ENCODE measurements around the gene COQ10A. TPM values are rescaled to one million over a fixed set of nuclear protein-coding genes. Genes with fewer than 3 reads are reported as not detected.

Gene COQ10A
- total RNA-seq, 1 experiment from 2014 or later: 6.9 TPM

DNA sequence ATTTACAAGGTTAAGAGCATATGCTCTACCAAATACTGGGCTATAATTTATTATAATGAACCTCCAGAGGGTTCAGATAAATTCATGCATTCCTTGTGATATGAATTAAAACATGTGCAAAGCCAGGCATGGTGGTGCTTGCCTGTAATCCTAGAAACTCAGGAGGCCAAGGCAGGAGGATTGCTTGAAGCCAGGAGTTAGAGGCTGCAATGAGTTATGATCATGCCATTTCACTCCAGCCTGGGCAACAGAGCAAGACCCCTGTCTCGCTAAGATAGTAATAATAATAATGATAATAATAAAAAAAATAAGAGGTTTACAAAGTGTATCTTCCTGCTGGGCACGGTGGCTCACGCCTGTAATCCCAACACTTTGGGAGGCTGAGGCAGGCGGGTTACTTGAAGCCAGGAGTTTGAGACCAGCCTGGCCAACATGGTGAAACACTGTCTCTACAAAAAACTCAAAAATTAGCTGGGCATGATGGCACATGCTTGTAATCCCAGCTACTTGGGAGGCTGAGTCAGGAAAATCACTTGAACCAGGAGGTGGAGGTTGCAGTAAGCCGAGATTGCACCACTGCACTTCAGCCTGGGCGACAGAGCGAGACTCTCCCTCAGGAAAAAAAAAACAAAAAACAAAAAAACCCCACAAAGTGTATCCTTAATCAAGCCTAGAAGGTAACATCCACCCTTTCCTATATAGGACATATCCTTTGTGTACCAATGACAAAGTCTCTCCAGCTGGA lies 40.7 kb downstream of the COQ10A start:
- H3K4me1 ChIP-seq (replicated peaks; ENCODE audit: insufficient read depth): no peaks in the 10 kb centered on the region
- DNase-seq: no peak
- BruUV-seq (replicated peaks): no TSS peak
- peaks cover 11% of the 10 kb centered on the region; the same call in 1 of the 2 replicates for H3F3A ChIP-seq (ENCODE audit: insufficient read depth, low read depth)
- no peaks in the 10 kb centered on the region for H4K20me1 ChIP-seq (ENCODE audit: insufficient read depth)
- no peaks in the 10 kb centered on the region for H3K79me2 ChIP-seq (ENCODE audit: low read depth)
- no peak overlapping the region for H3K4me2 ChIP-seq
- CTCF ChIA-PET: no interaction called here
- H2AFZ ChIP-seq: no peak overlapping the region
- H3K36me3 ChIP-seq (ENCODE audit: low read depth): peaks cover 8% of the 10 kb centered on the region; the same call in 1 of the 2 replicates
- intact Hi-C loops (cut with micrococcal nuclease; ENCODE audit: unreplicated experiment): no loop called here
- POLR2A ChIA-PET (ENCODE audit: unreplicated experiment): no interaction called here
- no peak overlapping the region for H3K4me3 ChIP-seq
- no peak overlapping the region for H3K27ac ChIP-seq
- H3K9me2 ChIP-seq (ENCODE audit: insufficient read depth): no peaks in the 10 kb centered on the region
- H3K9me3 ChIP-seq (ENCODE audit: insufficient read depth, low read depth): no peaks in the 10 kb centered on the region
- no peaks in the 10 kb centered on the region for H3K27me3 ChIP-seq (ENCODE audit: insufficient read depth, low read depth)
- no peak for TF ChIP-seq EZH2 (IDR thresholded peaks at IDR 0.05; ENCODE audit: low read depth)
- TF ChIP-seq, protein P1, sequence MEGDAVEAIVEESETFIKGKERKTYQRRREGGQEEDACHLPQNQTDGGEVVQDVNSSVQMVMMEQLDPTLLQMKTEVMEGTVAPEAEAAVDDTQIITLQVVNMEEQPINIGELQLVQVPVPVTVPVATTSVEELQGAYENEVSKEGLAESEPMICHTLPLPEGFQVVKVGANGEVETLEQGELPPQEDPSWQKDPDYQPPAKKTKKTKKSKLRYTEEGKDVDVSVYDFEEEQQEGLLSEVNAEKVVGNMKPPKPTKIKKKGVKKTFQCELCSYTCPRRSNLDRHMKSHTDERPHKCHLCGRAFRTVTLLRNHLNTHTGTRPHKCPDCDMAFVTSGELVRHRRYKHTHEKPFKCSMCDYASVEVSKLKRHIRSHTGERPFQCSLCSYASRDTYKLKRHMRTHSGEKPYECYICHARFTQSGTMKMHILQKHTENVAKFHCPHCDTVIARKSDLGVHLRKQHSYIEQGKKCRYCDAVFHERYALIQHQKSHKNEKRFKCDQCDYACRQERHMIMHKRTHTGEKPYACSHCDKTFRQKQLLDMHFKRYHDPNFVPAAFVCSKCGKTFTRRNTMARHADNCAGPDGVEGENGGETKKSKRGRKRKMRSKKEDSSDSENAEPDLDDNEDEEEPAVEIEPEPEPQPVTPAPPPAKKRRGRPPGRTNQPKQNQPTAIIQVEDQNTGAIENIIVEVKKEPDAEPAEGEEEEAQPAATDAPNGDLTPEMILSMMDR (conservative IDR thresholded peaks at IDR 0.05): no peak

DNA sequence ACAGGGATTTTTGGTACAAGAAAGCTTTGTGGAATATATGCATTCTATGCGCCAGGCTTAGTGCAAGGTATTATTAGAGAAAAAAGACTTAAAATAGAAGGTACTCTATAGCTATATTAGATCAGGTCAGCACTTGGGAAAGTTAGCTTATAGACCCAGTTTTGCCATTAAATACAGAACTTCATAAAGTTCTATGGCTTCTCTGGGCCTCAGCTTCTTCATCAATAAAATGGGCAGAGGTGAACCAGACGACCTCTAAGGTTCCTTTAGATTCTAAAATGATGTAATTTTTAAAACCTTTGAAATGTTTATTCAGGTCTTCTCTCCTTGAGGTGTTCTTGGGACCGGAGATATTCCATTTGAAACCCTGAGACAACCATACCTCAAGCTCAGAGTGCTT lies 42.0 kb downstream of the COQ10A start:
- H3K4me3 ChIP-seq: no peak overlapping the region
- H3K4me2 ChIP-seq: no peak overlapping the region
- no peaks in the 10 kb centered on the region for H3K27me3 ChIP-seq (ENCODE audit: insufficient read depth, low read depth)
- no peaks in the 10 kb centered on the region for H4K20me1 ChIP-seq (ENCODE audit: insufficient read depth)
- ChIA-PET CTCF (interaction anchor here (0.5 kb wide), 1 partner anchor 156 kb away, joined by 4 read pairs; no protein-coding TSS in a partner anchor), POLR2A (ENCODE audit: unreplicated experiment) (interaction anchor here (0.7 kb wide), 1 partner anchor 73 kb away, joined by 20 read pairs; no protein-coding TSS in a partner anchor)
- 0 out of 2 replicates have a peak, but pooled peaks cover 3% of the 10 kb centered on the region for H3F3A ChIP-seq (ENCODE audit: insufficient read depth, low read depth)
- no peak overlapping the region for H2AFZ ChIP-seq
- no peaks in the 10 kb centered on the region for H3K9me3 ChIP-seq (ENCODE audit: insufficient read depth, low read depth)
- TF ChIP-seq EZH2 (IDR thresholded peaks at IDR 0.05; ENCODE audit: low read depth): no peak
- TF ChIP-seq, protein P1 (conservative IDR thresholded peaks at IDR 0.05): no peak
- intact Hi-C loops (cut with micrococcal nuclease; ENCODE audit: unreplicated experiment): no loop called here
- DNase-seq: no peak
- H3K4me1 ChIP-seq (replicated peaks; ENCODE audit: insufficient read depth): no peaks in the 10 kb centered on the region
- H3K9me2 ChIP-seq (ENCODE audit: insufficient read depth): no peaks in the 10 kb centered on the region
- no TSS peak for BruUV-seq (replicated peaks)
- H3K79me2 ChIP-seq (ENCODE audit: low read depth): no peaks in the 10 kb centered on the region
- H3K36me3 ChIP-seq (ENCODE audit: low read depth): peaks cover 8% of the 10 kb centered on the region; the same call in 1 of the 2 replicates
- no peak overlapping the region for H3K27ac ChIP-seq

DNA sequence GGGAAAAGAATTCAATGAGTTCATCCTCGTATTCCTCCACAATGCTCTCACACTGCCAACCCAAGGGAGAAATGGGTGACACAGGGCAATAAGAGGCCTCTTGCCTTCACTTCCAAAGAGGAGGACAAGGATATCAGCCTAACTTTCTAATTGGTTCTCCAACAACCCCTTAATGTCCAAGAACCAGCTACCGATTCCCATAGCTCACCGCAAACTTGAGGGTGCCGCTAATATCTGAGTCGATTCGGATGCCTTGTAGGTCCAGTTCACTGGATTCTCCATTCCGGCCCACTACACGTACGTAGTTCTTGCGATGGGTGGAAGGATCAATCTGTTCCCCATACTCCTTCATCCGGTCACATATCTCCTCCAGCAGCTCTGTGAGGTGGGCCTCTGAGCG lies 44.3 kb downstream of the COQ10A start:
- Histone ChIP-seq H3K4me2 (no peak overlapping the region), H3K9me3 (ENCODE audit: insufficient read depth, low read depth) (no peaks in the 10 kb centered on the region), H4K20me1 (ENCODE audit: insufficient read depth) (no peaks in the 10 kb centered on the region), H3K27me3 (ENCODE audit: insufficient read depth, low read depth) (no peaks in the 10 kb centered on the region), H3K79me2 (ENCODE audit: low read depth) (peaks cover 18% of the 10 kb centered on the region), H3K9me2 (ENCODE audit: insufficient read depth) (no peaks in the 10 kb centered on the region), H3K36me3 (ENCODE audit: low read depth) (peaks cover 17% of the 10 kb centered on the region; the same call in 1 of the 2 replicates), H2AFZ (no peak overlapping the region), H3K27ac (no peak overlapping the region), H3F3A (ENCODE audit: insufficient read depth, low read depth) (0 out of 2 replicates have a peak, but pooled peaks cover under 1% of the 10 kb centered on the region), H3K4me3 (no peak overlapping the region), H3K4me1 (replicated peaks; ENCODE audit: insufficient read depth) (peaks cover 10% of the 10 kb centered on the region)
- TF ChIP-seq, protein P1 (conservative IDR thresholded peaks at IDR 0.05): no peak
- no peak for TF ChIP-seq EZH2 (IDR thresholded peaks at IDR 0.05; ENCODE audit: low read depth)
- CTCF ChIA-PET: interaction anchor here (0.6 kb wide), 1 partner anchor 48 kb away, joined by 3 read pairs; no protein-coding TSS in a partner anchor
- DNase-seq: no peak
- BruUV-seq (replicated peaks): no TSS peak
- POLR2A ChIA-PET (ENCODE audit: unreplicated experiment): interaction anchor here (0.6 kb wide), 1 partner anchor 9 kb away, joined by 4 read pairs; no protein-coding TSS in a partner anchor
- intact Hi-C loops (cut with micrococcal nuclease; ENCODE audit: unreplicated experiment): no loop called here

Measured in PC-9 (cell line).